Retinal pigment epithelial cell (primary cell): ENCODE data around the gene PNKD.

Experiments
- DNase-seq: peaks from one replicate; pipeline ENCODE4 v3.0.0-alpha.2; 2010; ENCODE audit warnings: low read depth
- H3K4me3 ChIP-seq: 2 replicates; pipeline ENCODE4 v1.5.1; 2011; ENCODE audit warnings: mild to moderate bottlenecking, low read length, control low read depth, moderate library complexity
- CTCF ChIP-seq: conservative IDR thresholded peaks from 2 replicates; pipeline ENCODE4 v1.5.1; 2011; ENCODE audit warnings: low read depth, low read length, control low read depth, inconsistent platforms

Gene PNKD

DNA sequence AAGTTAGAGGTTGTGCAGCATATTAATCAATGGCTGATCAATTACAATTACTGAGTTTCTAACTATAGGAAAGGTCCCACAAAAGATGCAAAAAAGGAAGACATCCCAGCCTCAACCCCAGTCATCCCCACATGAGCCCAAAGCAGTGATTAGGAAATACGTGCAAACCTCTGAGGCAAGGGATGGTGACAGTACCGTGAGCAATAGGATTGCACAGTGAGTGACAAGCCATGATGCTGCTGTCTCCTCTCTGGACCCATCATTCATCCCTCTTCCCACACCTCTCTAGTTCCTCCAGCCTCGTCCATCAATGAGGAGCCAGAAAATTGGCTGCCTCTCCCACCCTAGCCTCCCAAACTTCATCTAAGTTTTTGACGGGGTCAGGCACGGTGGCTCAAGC is 107.7 kb downstream of the PNKD start:
- DNase-seq, result no peak
- no peak overlapping the region for H3K4me3 ChIP-seq
- no peak for TF ChIP-seq CTCF

GRCh38 chr2:218381916-218382366 is 111.6 kb downstream of the PNKD start, which contains the start of gene SLC11A1:
SLC11A1 (plus strand) TSS chr2:218382273; CDS start chr2:218382369, 96 bp downstream.
- TF ChIP-seq CTCF, result no peak
- DNase-seq, result no peak
- no peak within 1 kb of the TSS for H3K4me3 ChIP-seq

DNA sequence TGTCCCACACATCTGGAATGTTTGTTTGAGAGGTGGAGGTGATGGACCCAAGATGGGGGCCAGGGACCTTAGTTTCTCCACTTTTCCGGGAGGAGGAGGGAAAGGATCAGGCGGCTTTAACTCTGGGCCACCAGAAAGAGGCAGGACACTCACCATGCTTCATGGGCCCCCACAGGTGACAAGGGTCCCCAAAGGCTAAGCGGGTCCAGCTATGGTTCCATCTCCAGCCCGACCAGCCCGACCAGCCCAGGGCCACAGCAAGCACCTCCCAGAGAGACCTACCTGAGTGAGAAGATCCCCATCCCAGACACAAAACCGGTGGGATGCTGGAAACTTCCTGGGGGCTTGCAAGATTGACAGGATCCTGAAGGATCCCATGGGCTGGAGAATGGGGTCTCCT is 112.5 kb downstream of the PNKD start:
- TF ChIP-seq CTCF, result no peak
- DNase-seq, result no peak
- H3K4me3 ChIP-seq, result no peak overlapping the region

GRCh38 chr2:218383892-218384519 is 113.7 kb downstream of the PNKD start:
- no peak for TF ChIP-seq CTCF

DNA sequence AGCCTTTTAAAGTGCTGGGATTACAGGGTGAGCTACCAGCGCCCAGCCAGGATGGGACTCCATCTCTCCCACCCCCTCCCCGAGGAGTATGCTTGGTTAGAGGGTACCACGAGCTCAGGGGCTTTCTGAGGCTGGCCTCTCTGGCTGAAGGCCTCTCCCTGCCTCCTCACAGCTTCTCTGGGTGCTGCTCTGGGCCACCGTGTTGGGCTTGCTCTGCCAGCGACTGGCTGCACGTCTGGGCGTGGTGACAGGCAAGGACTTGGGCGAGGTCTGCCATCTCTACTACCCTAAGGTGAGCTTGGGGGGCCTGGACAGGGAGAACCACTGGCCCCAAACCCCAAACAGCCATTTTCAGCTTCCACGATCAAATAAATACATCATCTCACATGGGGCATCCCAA is 114.7 kb downstream of the PNKD start:
- H3K4me3 ChIP-seq, result no peak overlapping the region
- DNase-seq, result no peak
- TF ChIP-seq CTCF, result no peak

More at GRCh38 chr2:218383892-218384519, 113.7 kb downstream of the PNKD start:
- no peak for DNase-seq
- H3K4me3 ChIP-seq, result no peak overlapping the region

GRCh38 chr2:218386505-218387368 is 116.4 kb downstream of the PNKD start:
- DNase-seq, result no peak
- TF ChIP-seq CTCF, result no peak
- H3K4me3 ChIP-seq, result no peak overlapping the region
